ENCODE measurements around the gene TRIM44. TPM values are rescaled to one million over a fixed set of nuclear protein-coding genes. Genes with fewer than 3 reads are reported as not detected.
"Not testable (repeated sequence)": the region's sequence is repeated elsewhere in the genome, so short reads cannot be mapped to it uniquely, and the experiment has no call there.

TRIM44 gene
- total and polyA plus RNA-seq, 3 donors from 2014 or later, result 37.1 to 42.3 (median 41.6) TPM

- no peak for TF ChIP-seq POLR2A (IDR thresholded peaks at IDR 0.05)
- TF ChIP-seq CTCF (IDR thresholded peaks at IDR 0.05), result no peak
- no peaks in the 10 kb centered on the region for H3K9me3 ChIP-seq
- H3K27ac ChIP-seq, result no peak overlapping the region
- no peaks in the 10 kb centered on the region for H3K4me1 ChIP-seq
- no peak for DNase-seq
- 80 to 82% methylated on average over 3 of the region's 3 CpGs for WGBS, 2 donors
- no peaks in the 10 kb centered on the region for H3K27me3 ChIP-seq
- H3K4me3 ChIP-seq, result no peak overlapping the region
- H3K36me3 ChIP-seq (ENCODE audit: low read depth, missing control alignments), result no peaks in the 10 kb centered on the region
- intact Hi-C loops (cut with DNase I; ENCODE audit: low total_unique reads), result no loop called here
Measured at GRCh38 chr11:35709376-35709775, 46.8 kb downstream of the TRIM44 start.

GRCh38 chr11:35711173-35711910 is 48.8 kb downstream of the TRIM44 start:
- no peak overlapping the region for H3K27ac ChIP-seq
- H3K27me3 ChIP-seq, result no peaks in the 10 kb centered on the region
- H3K4me1 ChIP-seq, result no peaks in the 10 kb centered on the region
- intact Hi-C loops (cut with DNase I; ENCODE audit: low total_unique reads), result no loop called here
- no peak overlapping the region for H3K4me3 ChIP-seq
- H3K9me3 ChIP-seq, result no peaks in the 10 kb centered on the region
- no peak for TF ChIP-seq POLR2A (IDR thresholded peaks at IDR 0.05)
- no peaks in the 10 kb centered on the region for H3K36me3 ChIP-seq (ENCODE audit: low read depth, missing control alignments)
- DNase-seq, result no peak
- whole genome bisulfite sequencing, 2 donors, result 88 to 94% methylated on average over 3 of the region's 3 CpGs

GRCh38 chr11:35711924-35712323 is 49.3 kb downstream of the TRIM44 start:
- intact Hi-C loops (cut with DNase I; ENCODE audit: low total_unique reads), result no loop called here
- Histone ChIP-seq H3K4me1 (no peaks in the 10 kb centered on the region), H3K27me3 (no peaks in the 10 kb centered on the region), H3K9me3 (no peaks in the 10 kb centered on the region), H3K27ac (no peak overlapping the region), H3K36me3 (ENCODE audit: low read depth, missing control alignments) (no peaks in the 10 kb centered on the region), H3K4me3 (no peak overlapping the region)
- no peak for DNase-seq
- TF ChIP-seq CTCF (IDR thresholded peaks at IDR 0.05) (no peak), POLR2A (IDR thresholded peaks at IDR 0.05) (no peak)

GRCh38 chr11:35712533-35712932 is 50.0 kb downstream of the TRIM44 start:
- H3K36me3 ChIP-seq (ENCODE audit: low read depth, missing control alignments), result no peaks in the 10 kb centered on the region
- DNase-seq, result no peak
- H3K27ac ChIP-seq, result no peak overlapping the region
- TF ChIP-seq CTCF (IDR thresholded peaks at IDR 0.05) (no peak), POLR2A (IDR thresholded peaks at IDR 0.05) (no peak)
- no peaks in the 10 kb centered on the region for H3K9me3 ChIP-seq
- WGBS, 2 donors, result 70 to 71% methylated on average over 3 of the region's 3 CpGs
- intact Hi-C loops (cut with DNase I; ENCODE audit: low total_unique reads), result no loop called here
- no peaks in the 10 kb centered on the region for H3K27me3 ChIP-seq
- H3K4me1 ChIP-seq, result no peaks in the 10 kb centered on the region
- no peak overlapping the region for H3K4me3 ChIP-seq

GRCh38 chr11:35714882-35715627 is 52.5 kb downstream of the TRIM44 start:
- TF ChIP-seq POLR2A (IDR thresholded peaks at IDR 0.05) (no peak), CTCF (IDR thresholded peaks at IDR 0.05) (no peak)
- no peak for DNase-seq
- intact Hi-C loops (cut with DNase I; ENCODE audit: low total_unique reads), result no loop called here
- no peak overlapping the region for H3K27ac ChIP-seq
- no peaks in the 10 kb centered on the region for H3K36me3 ChIP-seq (ENCODE audit: low read depth, missing control alignments)
- no peaks in the 10 kb centered on the region for H3K9me3 ChIP-seq
- no peaks in the 10 kb centered on the region for H3K27me3 ChIP-seq
- H3K4me3 ChIP-seq, result no peak overlapping the region
- WGBS, 2 donors, result 98 to 100% methylated on average over 3 of the region's 3 CpGs
- no peaks in the 10 kb centered on the region for H3K4me1 ChIP-seq

GRCh38 chr11:35715677-35716076 is 53.1 kb downstream of the TRIM44 start:
- H3K27me3 ChIP-seq; H3K27ac ChIP-seq; H3K36me3 ChIP-seq (ENCODE audit: low read depth, missing control alignments); intact Hi-C loops (cut with DNase I; ENCODE audit: low total_unique reads); H3K4me3 ChIP-seq; H3K4me1 ChIP-seq; DNase-seq; H3K9me3 ChIP-seq: not testable (repeated sequence)
- 54 to 57% methylated on average over 2 of the region's 2 CpGs for WGBS, 2 donors

Measured in testis (tissue), 3 donors.